ENCODE results near the gene GPR176. TPM values are rescaled to one million over a fixed set of nuclear protein-coding genes. Genes with fewer than 3 reads are reported as not detected.

The GPR176 gene
- total RNA-seq, 1 donor from 2014 or later, result 3.8 TPM

- H3K36me3 Mint-ChIP-seq, result no peaks in the 10 kb centered on the region
- DNase-seq (ENCODE audit: low spot score in 2 of 2, unreplicated experiment in 2 of 2), result no peak
- H3K4me1 Mint-ChIP-seq, result peaks cover 3% of the 10 kb centered on the region
- no peaks in the 10 kb centered on the region for H3K27me3 Mint-ChIP-seq (ENCODE audit: low read depth)
- H3K4me3 Mint-ChIP-seq, result no peak overlapping the region
- H3K9me3 Mint-ChIP-seq, result no peaks in the 10 kb centered on the region
- H3K27ac Mint-ChIP-seq, result no peak overlapping the region
- TF ChIP-seq CTCF (IDR thresholded peaks at IDR 0.05; ENCODE audit: unreplicated experiment), result no peak
Observed at GRCh38 chr15:39890621-39891020, 29.4 kb downstream of the GPR176 start.

GRCh38 chr15:39889601-39890000, 30.5 kb downstream of the GPR176 start:
- DNase-seq (ENCODE audit: low spot score in 2 of 2, unreplicated experiment in 2 of 2), result no peak
- no peak overlapping the region for H3K27ac Mint-ChIP-seq
- no peaks in the 10 kb centered on the region for H3K9me3 Mint-ChIP-seq
- peaks cover 3% of the 10 kb centered on the region for H3K4me1 Mint-ChIP-seq
- H3K36me3 Mint-ChIP-seq, result no peaks in the 10 kb centered on the region
- H3K4me3 Mint-ChIP-seq, result no peak overlapping the region
- no peaks in the 10 kb centered on the region for H3K27me3 Mint-ChIP-seq (ENCODE audit: low read depth)
- no peak for TF ChIP-seq CTCF (IDR thresholded peaks at IDR 0.05; ENCODE audit: unreplicated experiment)

- TF ChIP-seq CTCF (IDR thresholded peaks at IDR 0.05; ENCODE audit: unreplicated experiment), result no peak
- H3K4me3 Mint-ChIP-seq, result no peak overlapping the region
- no peak for DNase-seq (ENCODE audit: low spot score in 2 of 2, unreplicated experiment in 2 of 2)
- no peaks in the 10 kb centered on the region for H3K36me3 Mint-ChIP-seq
- H3K27ac Mint-ChIP-seq, result no peak overlapping the region
- no peaks in the 10 kb centered on the region for H3K9me3 Mint-ChIP-seq
- H3K27me3 Mint-ChIP-seq (ENCODE audit: low read depth), result no peaks in the 10 kb centered on the region
- peaks cover 3% of the 10 kb centered on the region for H3K4me1 Mint-ChIP-seq
Observed at GRCh38 chr15:39888809-39889208, 31.3 kb downstream of the GPR176 start.

GRCh38 chr15:39888243-39888642, 31.8 kb downstream of the GPR176 start:
- peaks cover 3% of the 10 kb centered on the region for H3K4me1 Mint-ChIP-seq

GRCh38 chr15:39887832-39888231, 32.2 kb downstream of the GPR176 start:
- Mint-ChIP-seq H3K9me3 (no peaks in the 10 kb centered on the region), H3K27me3 (ENCODE audit: low read depth) (no peaks in the 10 kb centered on the region), H3K27ac (no peak overlapping the region), H3K4me1 (peaks cover 3% of the 10 kb centered on the region), H3K36me3 (no peaks in the 10 kb centered on the region), H3K4me3 (no peak overlapping the region)
- no peak for DNase-seq (ENCODE audit: low spot score in 2 of 2, unreplicated experiment in 2 of 2)
- TF ChIP-seq CTCF (IDR thresholded peaks at IDR 0.05; ENCODE audit: unreplicated experiment), result no peak

More at GRCh38 chr15:39888243-39888642, 31.8 kb downstream of the GPR176 start:
- Mint-ChIP-seq H3K9me3 (no peaks in the 10 kb centered on the region), H3K27ac (no peak overlapping the region), H3K27me3 (ENCODE audit: low read depth) (no peaks in the 10 kb centered on the region), H3K4me3 (no peak overlapping the region), H3K36me3 (no peaks in the 10 kb centered on the region)
- DNase-seq (ENCODE audit: low spot score in 2 of 2, unreplicated experiment in 2 of 2), result no peak
- no peak for TF ChIP-seq CTCF (IDR thresholded peaks at IDR 0.05; ENCODE audit: unreplicated experiment)

GRCh38 chr15:39887211-39887610, 32.9 kb downstream of the GPR176 start:
- H3K4me1 Mint-ChIP-seq, result peaks cover 3% of the 10 kb centered on the region
- DNase-seq (ENCODE audit: low spot score in 2 of 2, unreplicated experiment in 2 of 2), result no peak
- no peaks in the 10 kb centered on the region for H3K9me3 Mint-ChIP-seq
- no peak for TF ChIP-seq CTCF (IDR thresholded peaks at IDR 0.05; ENCODE audit: unreplicated experiment)
- no peaks in the 10 kb centered on the region for H3K36me3 Mint-ChIP-seq
- H3K4me3 Mint-ChIP-seq, result no peak overlapping the region
- no peak overlapping the region for H3K27ac Mint-ChIP-seq
- no peaks in the 10 kb centered on the region for H3K27me3 Mint-ChIP-seq (ENCODE audit: low read depth)

Data from mesothelial cell of epicardium (in vitro differentiated cells).